NCI-H526 treated with DMSO at 0.1 percent for 48 hours (cell line): ENCODE data around the gene VDAC1.
"Not testable (repeated sequence)": the region's sequence is repeated elsewhere in the genome, so short reads cannot be mapped to it uniquely, and the experiment has no call there.

Experiments used
- DNase-seq: peaks from one replicate; lab custom pipeline; 2025; lab: John Stamatoyannopoulos, UW

VDAC1 gene

DNA sequence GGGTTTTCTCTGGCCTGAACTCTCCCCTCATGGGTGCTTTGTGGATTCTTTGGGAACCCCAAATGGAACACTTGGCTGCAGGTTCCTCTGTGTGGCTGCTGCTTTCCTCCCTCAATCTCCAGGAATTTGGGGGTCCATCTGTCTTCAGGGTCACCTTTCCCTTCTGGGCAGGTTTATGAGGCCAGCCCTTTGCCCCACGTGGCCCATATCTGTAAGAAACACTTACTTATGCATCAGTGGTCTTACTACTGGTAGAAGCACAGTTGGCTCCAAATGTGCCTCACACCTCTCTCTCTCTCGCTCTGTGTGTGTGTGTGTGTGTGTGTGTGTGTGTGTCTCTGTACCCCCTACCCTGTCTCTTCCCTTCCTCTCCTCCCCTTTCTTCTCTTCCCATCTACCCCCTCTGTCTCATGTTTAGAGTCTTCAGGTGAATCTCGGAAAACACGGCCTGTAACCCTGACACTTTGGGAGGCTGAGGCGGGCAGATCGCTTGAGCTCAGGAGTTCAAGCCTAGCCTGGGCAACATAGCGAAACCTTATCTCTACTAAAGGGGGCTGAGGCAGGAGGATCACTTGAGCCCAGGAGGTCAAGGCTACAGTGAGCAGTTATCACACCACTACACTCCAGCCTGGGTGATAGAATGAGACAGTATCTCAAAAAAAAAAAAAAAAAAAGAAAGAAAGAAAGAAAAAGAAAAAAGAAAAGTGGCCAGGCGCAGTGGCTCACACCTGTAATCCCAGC, 63.1 kb downstream of the VDAC1 start:
- no peak for DNase-seq

DNA sequence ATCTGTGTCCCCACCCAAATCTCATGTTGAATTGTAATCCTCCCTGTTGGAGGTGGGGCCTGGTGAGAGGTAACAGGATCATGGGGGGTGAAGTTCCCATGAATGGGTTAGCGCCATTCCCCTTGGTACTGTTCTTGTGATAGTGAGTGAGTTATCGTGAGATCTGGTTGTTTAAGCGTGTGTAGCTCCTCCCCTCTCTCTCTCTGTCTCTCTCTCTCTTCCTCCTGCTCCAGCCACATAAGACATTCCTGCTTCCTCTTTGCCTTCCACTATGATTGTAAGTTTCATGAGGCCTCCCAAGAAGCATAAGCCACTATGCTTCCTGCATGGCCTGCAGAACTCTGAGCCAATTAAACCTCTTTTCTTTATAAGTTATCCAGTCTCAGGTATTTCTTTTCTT, 65.1 kb downstream of the VDAC1 start:
- no peak for DNase-seq

DNA sequence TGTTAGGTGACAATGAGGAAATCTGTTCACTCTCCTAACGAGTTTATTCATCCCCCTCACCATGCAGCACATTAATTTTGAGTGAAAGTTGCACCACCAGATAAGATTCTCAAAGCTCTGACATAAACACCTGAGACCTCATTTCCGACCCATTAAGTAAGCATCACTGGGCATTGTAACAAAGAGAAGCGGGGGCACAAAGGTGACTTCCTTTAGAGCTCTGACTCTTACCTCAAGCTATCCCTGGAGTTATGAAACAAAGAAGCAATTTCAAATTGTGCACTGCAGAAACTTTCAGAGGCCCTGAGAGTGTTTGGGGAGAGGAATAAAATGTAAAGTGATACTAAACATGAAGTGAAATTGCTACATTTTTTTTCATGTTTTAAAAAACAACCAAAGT, 65.8 kb downstream of the VDAC1 start:
- no peak for DNase-seq

DNA sequence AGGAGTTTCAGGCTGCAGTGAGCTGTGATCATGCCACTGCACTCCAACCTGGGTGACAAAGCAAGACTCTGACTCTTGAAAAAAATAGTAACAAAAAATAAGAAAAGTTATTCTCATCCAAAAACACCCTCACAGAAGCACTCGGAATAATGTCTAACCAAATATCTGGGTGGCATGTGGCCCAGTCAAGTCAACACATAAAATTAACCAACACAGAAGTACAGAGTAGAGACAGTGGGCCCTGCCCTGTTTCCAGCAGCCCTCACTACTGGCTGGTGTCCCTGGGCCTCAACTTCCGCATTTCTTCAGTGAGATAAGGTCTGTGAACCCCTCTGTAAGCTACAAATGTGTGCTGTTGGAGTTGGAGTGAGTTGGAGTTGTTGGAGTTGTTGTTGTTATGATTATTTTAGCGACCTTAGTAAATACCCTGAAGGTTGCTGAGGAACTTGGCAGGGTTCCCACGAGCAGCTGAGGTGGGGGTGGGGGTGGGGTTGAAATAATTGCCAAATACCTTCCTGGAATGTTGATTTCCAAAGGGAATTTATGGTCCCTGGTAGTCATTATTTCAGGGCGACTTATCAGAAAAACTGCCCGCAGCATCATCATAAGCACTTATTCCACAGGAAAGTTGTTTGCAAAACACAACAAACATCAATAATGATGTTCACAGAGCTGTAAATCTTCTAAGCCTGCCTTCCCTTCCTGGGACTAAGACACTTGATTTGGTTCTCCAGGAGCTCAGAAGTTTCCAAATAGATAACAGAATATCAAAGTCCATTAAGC, 66.5 kb downstream of the VDAC1 start:
- DNase-seq = no peak

DNA sequence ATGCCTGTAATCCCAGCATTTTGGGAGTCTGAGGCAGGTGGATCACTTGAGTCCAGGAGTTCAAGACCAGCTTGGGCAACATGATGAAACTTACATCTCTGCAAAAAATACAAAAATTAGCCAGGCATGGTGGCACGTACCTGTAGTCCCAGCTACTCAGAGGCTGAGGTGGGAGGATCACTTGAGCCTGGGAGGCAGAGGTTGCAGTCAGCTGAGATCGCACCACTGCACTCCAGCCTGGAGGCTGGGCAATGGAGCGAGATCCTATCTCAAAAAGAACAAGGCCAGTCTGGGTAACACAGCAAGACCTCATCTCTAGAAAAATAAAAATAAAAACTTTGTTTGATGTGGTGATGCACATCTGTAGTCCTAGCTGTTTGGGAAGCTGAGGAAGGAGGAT, 67.1 kb downstream of the VDAC1 start:
- not testable (repeated sequence) for DNase-seq

DNA sequence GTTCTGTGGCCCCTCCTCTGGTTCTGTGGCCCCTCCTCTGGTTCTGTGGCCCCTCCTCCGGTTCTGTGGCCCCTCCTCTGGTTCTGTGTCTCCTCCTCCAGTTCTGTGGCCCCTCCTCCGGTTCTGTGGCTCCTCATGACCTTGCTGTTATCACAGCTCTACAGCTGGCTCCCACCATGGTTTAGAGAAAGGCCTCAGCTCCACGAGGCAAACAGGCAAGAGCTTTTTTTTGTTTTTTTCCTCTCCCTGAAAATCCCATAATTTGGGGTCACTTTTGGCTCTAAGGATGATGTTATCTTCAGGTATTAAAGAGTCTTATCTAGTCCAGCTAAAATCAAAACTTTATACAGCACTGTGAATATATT, 68.1 kb downstream of the VDAC1 start:
- DNase-seq = no peak

DNA sequence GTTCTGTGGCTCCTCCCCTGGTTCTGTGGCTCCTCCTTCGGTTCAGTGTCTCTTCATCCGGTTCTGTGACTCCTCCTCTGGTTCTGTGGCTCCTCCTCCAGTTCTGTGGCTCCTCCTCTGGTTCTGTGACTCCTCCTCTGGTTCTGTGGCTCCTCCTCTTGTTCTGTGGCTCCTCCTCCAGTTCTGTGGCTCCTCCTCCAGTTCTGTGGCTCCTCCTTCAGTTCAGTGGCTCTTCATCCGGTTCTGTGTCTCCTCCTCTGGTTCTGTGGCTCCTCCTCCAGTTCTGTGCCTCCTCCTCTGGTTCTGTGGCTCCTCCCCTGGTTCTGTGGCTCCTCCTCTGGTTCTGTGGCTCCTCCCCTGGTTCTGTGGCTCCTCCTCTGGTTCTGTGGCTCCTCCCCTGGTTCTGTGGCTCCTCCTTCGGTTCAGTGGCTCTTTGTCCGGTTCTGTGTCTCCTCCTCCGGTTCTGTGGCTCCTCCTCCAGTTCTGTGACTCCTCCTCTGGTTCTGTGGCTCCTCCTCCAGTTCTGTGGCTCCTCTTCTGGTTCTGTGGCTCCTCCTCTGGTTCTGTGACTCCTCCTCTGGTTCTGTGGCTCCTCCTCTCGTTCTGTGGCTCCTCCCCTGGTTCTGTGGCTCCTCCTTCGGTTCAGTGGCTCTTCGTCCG, 68.7 kb downstream of the VDAC1 start:
- not testable (repeated sequence) for DNase-seq

DNA sequence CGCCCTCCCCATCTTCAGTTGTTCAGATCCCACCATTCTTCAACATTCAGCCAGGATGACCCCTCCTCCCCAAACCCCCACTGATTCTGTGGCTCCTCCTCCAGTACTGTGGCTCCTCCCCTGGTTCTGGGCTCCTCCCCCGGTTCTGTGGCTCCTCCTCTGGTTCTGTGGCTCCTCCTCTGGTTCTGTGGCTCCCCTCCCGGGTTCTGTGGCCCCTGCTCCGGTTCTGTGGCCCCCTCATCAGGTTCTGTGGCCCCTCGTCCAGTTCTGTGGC, 69.2 kb downstream of the VDAC1 start:
- no peak for DNase-seq

DNA sequence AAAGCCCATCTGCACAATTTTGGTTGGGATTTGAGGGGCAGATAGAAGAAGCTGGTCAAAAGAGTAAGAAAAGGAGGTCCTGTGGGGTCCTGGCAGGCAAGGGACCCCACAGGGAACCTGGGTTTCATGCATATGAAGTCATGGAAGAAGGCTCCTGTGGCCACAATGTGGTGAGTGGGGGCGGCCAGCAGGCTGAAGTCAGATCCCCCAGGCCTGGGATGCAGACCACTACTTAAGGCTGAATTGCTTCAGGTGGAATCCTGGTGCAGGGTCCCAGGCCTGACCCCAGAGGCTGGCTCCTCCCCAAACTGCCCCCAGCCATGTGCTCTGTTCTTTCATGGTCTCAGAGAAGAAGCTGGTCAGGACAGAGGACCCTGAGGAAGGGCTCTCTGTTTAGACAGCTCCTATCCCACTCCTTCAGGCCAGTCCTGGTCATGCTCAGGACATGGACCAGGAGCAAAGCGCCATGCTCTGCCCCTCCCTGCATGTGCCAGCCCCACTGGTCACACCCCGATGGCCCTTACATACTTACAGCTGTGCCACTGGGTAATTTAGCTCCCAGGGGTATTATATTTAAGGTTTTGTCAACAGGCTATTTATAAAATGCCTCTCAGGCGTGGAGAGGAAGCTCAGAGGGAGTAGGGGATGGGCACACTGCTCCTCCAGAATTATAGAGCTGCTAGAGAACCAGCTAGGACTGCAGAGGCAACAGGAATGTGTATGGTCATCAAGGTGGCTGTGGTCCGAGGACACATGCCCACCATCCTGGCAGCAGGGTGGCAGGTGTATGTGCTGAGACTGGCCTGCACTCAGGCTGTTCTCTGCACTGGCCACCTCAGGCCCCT, 69.7 kb downstream of the VDAC1 start:
- DNase-seq = no peak

DNA sequence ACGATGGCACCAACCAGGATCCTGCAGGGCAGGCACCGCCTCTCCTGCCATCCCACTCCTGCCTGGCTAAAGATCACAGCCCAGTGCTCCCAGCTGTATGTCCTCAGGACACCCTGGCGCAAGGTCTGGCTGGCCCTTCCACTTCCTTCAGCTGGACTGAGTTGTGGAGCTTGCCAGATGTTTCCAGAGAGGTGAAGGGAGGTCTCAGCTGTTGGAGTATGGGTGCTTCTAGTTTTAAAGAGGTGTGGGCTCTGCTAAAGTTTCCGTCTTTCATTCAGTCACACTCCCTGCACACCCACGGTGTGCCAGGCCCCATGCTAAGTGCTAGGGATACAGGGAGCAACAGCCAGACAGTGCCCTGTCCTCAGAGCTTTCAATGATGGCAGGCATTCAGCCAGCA, 70.5 kb downstream of the VDAC1 start:
- DNase-seq = no peak

DNA sequence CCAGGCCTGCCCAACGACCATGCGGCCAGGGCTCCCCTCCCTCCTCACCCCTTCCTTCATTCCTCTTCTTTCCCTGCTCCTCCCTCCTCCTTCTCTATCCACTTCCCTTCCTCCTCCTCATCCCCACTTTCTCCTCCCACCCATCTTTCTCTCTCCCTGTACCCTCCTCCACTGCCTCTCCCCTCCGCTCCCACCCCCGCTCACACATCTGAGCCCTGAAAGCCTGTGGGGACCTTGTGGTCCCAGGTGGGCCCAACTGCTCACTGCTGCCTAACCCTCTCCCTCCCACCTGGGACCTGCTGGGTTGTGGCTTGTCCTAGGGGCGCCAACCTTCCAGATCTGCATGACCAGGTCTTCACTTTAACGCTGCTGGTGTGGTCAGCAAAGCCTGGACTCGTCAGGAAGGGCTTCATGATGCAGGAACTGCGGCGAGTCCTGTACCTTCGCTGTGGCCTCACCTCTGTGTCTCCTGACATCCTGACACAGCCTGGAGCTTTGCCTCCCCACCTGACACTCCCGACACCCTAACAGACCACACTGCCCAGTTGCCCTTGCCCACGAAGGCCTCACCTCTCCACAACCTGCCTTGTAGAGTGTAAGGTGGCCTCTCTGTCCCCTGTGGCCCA, 71.0 kb downstream of the VDAC1 start:
- DNase-seq = no peak

DNA sequence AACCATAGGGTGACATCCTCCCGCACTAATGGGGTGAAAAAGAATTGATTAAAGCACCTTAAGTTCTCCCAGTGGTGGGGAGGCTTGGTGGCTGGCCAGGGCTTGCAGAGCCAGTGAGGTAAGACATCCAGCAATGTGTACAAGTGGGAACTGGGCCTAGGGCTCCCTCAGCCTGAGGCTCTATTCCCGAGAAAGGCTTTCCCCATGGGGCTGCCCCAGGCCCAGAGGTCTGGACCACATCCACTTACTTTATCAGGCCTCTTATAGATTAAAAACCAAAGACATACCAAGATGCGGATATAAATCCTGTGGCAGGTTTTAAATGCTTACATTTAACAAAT, 71.6 kb downstream of the VDAC1 start:
- DNase-seq = no peak

DNA sequence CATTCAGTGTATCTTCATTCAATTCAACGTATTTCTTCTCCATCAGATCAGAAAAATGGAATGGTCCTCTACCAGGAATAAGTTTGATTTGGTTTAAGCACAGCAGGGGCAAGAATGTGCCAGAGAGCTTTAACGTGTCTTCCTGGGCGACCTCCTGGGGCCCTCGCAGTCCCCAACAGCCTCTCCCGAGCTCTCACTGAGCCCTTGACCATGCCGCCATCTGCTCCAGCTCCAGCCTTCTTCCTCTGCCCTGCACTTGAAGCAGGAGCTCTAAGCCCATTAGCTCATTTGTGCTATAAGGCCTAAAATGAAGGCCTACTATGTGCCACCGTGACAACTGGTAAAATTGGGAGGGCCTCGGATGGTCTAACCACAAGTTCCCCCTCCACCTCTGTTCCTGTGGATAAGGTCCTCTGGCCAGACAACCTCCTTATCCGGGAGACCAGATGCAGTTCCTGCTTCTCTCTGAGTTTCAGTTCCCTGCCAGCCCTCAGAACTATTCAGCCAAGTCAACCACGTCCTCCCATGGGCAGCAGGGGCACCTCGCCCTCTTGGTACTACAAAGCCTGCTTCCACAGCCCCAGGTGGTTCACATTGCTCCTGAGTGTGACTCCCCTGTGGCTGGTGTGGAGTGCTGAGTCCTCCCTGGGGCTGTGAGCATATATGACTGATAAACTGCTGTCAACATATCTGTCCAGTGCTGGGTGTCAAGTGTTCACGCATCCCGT, 72.2 kb downstream of the VDAC1 start:
- no peak for DNase-seq

DNA sequence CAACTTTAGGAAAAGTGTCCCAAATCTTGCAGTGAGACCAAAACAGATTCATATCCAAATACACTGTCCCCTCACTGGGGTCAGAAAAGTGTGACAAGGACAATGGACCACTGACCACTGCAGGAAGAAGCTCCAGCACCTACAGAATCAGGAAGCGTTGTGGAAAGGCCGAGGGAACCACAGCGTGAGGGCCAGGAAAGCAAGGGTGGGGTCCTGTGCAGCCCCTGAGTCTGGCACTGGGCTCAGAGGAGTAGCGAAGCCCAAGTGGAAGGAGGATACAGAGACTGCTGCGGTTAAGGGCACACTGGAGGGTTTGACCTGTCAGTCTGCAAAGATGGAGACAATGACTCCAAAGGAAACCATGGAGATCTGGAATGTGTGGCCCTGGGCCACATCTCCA, 73.2 kb downstream of the VDAC1 start:
- no peak for DNase-seq

DNA sequence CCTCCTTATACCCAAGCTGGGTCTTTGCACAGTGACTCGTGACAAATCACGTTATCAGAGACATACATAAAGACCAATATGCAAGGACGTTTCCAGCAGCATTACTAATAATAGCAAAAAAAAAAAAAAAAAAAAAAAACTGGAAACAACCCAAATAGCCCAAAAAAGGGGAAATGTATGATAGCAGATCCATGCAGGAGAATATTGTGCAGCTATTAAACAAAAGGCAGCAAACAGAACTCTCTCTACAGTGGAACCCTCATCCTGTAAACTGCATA, 74.0 kb downstream of the VDAC1 start:
- DNase-seq = no peak

DNA sequence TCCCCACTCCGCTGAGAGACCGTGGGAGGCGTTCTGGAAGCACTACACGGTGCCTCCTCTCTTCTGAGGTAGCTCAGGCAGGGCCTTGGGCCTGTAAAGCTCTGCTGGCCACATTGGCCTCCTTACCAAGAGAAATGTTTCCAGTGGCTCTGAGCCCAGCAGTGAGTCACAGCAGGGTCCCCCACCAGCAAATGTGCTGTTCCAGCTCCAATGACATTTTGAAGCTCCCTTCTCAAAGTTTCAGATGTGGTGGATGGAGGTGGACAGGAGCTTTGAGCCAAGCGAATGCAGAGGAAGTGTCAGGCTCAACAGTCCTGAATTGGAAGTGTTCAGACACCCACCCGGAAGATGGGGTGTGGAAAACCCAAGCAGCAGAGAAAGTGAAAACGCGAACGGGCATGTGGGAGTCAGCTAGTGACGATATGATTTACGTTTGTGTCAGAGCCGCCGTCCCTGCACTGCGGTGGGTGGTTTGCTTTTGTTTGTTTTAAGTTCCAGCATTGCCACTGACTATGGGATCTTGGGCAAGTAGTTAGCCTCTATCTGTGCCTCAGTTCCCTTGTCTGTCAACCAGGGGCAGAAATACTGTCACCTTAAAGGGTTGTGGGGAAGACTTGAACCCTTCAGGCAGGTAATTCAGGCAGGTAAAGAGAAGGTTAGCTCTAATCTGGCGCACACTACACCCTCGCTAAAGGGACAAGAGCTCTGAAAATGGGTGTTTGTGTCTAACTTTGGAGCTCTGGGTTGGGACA, 74.5 kb downstream of the VDAC1 start:
- no peak for DNase-seq

DNA sequence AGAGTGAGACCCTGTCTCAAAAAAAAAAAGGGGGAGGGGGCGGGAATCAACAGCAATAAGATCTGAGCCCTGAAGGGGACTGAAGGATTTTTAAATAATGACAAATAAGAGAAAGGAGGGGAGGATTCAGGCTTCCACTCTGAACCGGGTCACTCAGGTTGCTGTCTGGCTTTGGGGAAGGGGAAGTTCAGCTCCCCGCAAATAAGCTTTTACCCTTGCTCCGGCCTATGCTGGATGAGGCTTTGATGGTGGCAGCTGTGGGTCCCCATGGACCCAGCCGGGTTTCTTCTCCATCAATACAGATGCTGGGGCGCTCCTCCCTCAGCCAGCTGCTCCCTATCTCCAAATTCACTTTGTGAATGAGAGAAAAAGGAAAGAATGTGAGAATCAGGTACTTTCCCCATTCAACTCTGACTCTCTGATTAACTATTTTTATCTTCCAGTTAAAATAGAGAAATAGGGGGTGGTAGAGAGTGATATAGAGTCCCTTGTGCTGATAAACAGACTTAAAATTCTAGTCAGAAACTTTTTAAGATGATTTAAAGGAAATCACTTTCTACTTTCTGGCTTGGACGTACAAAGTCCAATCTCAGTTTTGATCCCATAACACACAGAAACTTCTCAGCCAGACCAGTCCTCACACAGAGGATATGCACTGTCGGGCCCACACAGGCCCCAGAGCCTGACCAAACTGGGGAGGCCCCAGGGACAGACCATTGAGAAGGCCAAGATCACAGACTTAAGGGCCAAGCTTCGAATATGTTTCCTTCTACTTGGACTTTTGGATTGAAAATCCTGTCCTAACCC, 76.0 kb downstream of the VDAC1 start:
- no peak for DNase-seq

DNA sequence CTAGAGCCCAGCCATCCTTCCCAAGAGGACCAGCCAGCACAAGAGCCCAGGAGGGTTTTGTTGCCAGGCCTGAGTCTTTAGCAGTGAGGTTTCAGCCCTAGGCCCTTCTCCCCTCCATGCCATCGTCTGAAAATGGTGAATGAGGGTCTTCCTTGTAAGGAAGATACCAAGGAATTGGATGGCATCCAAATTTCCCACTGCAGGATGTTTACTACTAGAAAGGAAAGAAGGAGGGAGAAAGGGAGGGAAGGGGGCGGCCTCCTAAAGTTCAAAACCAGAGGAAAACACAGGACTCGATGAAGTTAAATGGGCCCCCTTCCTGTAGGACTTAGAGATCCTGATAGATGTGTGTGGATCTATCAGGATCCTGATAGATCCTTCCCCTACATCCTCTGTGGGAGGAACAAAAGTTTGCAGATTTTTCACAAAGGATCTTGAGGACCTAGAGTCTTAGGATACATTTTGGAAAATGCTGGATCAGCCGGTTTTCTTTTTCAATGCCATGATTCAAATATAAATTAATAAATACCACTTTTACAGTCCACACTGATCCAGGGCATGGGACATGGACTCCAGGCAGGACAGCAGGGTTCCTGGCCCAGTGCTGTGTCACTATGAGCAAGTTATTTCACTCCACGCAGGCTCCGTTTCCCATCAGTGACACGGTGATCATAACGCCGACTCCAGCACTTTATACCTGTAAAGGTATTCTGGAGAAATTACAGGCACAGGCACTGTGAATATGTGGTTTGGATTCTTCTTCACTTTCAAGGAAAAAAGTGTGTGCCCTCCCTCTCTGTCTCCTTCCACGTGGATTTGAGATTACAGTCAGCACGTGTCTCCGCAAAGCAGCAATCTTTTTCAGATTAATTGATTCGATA, 77.2 kb downstream of the VDAC1 start:
- DNase-seq = no peak
